T-helper 2 cell (primary cell): Measurements from ENCODE around the gene IL6ST.
"Not testable (repeated sequence)": the region's sequence is repeated elsewhere in the genome, so short reads cannot be mapped to it uniquely, and the experiment has no call there.

Experiments
- DNase-seq, 5 experiments: peaks; one replicate each; pipeline versions ENCODE4 v3.0.0 to v3.0.0-alpha.2; 2012 to 2022

IL6ST gene

GRCh38 chr5:56003679-56004078 is 8.9 kb upstream of the IL6ST start:
- DNase-seq: no peak

GRCh38 chr5:56003179-56003578 is 8.4 kb upstream of the IL6ST start:
- no peak for DNase-seq

GRCh38 chr5:56002303-56002702 is 7.5 kb upstream of the IL6ST start:
- DNase-seq: no peak

GRCh38 chr5:56000221-56000620 is 5.5 kb upstream of the IL6ST start:
- not testable (repeated sequence) for DNase-seq

GRCh38 chr5:55998966-55999365 is 4.2 kb upstream of the IL6ST start:
- no peak for DNase-seq

GRCh38 chr5:55997742-55998351 is 3.1 kb upstream of the IL6ST start:
- peak in 1 of 5 experiments; percentile 44 for DNase-seq

GRCh38 chr5:55994998-55995914 is 493 bp upstream of the IL6ST start:
- DNase-seq: peak; percentile 90 to 97 (median 94)

GRCh38 chr5:55993731-55994494 is 850 bp downstream of the IL6ST start:
- DNase-seq: peak in 2 of 5 experiments; percentile 32 to 63

- peak in 1 of 5 experiments; percentile 35 for DNase-seq
Measured at GRCh38 chr5:55993013-55993412, 1.8 kb downstream of the IL6ST start.

GRCh38 chr5:55991768-55992486 is 2.8 kb downstream of the IL6ST start:
- peak in 1 of 5 experiments; percentile 36 for DNase-seq

- DNase-seq: not testable (repeated sequence)
Measured at GRCh38 chr5:55990895-55991294, 3.9 kb downstream of the IL6ST start.

- DNase-seq: no peak
Measured at GRCh38 chr5:55989860-55990259, 4.9 kb downstream of the IL6ST start.

GRCh38 chr5:55988979-55989638 is 5.7 kb downstream of the IL6ST start:
- DNase-seq: no peak

- not testable (repeated sequence) for DNase-seq
Measured at GRCh38 chr5:55988428-55988827, 6.3 kb downstream of the IL6ST start.

- DNase-seq: no peak
Measured at GRCh38 chr5:55986931-55987330, 7.8 kb downstream of the IL6ST start.

GRCh38 chr5:55985181-55985580 is 9.6 kb downstream of the IL6ST start:
- DNase-seq: peak in 1 of 5 experiments; percentile 45

- no peak for DNase-seq
Measured at GRCh38 chr5:55983986-55984385, 10.8 kb downstream of the IL6ST start.

- DNase-seq: peak in 1 of 5 experiments; percentile 45
Measured at GRCh38 chr5:55982957-55983381, 11.8 kb downstream of the IL6ST start.

- no peak for DNase-seq
Measured at GRCh38 chr5:55973296-55973695, 21.5 kb downstream of the IL6ST start.

- DNase-seq: no peak
Measured at GRCh38 chr5:55969956-55970355, 24.8 kb downstream of the IL6ST start.

- no peak for DNase-seq
Measured at GRCh38 chr5:55966284-55966683, 28.5 kb downstream of the IL6ST start.

GRCh38 chr5:55965525-55965924 is 29.2 kb downstream of the IL6ST start:
- no peak for DNase-seq
